GM18498 (cell line): Measurements from ENCODE around the gene MGAT1.
"Not testable (repeated sequence)": the region's sequence is repeated elsewhere in the genome, so short reads cannot be mapped to it uniquely, and the experiment has no call there.

Experiments used
- ATAC-seq: cut with Tn5 transposase; IDR thresholded peaks from one replicate; pipeline ENCODE4 v1.9.1; 2021; ENCODE audit warnings: mild to moderate bottlenecking, moderate library complexity; ENCODE audit not compliant: unreplicated experiment

MGAT1 gene

DNA sequence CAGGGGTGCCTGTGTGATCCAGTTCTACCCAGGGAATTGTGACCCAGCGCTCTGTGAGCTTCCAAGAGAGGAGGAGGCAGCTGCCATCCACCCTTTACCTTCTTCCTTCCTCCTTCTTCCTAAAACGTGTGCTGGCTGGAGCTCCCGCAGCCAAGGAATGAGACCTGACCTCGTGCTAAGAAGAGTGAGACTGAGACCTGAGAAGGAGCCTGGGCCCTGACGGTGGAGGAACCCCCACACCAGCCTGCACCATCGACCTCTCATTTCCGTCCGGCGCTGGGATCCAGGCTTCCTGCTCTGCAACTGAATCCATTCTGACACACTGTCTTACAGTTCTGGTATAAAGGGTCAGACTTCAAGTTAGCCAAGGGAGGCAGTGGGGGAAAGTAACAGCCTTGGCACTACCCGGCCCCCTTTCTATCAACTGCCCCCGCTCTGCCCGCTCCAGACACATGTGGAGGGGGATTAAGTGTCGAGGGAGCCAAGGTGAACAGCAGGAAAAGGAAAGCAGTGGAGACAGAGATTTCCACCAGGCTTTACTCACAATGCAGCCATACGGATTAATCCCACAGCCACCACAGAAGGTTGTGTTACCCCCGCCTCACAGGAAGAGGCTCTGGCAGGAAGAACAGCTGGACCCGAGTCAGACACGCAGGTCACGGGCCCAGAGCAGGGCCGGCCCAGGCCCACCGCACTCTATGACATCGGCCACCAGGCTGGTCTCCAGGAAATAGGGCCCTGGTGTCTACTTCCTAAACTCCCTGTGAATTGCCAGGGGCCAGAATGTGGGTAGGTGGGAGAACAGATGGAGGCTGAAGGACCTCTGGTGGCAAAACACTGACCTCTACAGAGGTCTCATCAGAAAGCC lies 15.8 kb downstream of the MGAT1 start:
- no peak for ATAC-seq

DNA sequence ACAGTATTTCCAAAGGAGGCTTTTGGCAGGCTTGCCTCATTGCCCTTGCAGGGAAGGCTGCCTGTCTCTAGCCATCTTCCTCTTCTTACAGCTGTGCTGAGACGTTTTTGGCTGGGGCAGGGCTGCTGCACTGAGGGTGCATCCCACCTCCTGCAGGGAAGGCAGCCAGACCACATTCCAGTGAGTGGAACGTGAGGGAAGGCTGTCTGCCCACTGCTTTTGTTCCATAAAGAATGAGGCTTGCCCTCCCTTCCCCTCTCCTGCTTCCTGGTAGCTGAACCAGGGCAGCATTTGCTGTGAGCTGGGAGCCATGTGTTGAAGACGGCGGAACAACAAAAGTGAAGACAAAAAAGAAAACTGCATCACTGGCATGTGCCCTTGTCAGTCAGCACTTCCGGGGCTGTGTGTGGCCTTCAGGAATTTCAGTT lies 16.8 kb downstream of the MGAT1 start:
- ATAC-seq: no peak

GRCh38 chr5:180785121-180785781 lies 17.4 kb downstream of the MGAT1 start:
- no peak for ATAC-seq

- peak; percentile 76 for ATAC-seq
Observed at GRCh38 chr5:180784497-180785097, 18.0 kb downstream of the MGAT1 start.

DNA sequence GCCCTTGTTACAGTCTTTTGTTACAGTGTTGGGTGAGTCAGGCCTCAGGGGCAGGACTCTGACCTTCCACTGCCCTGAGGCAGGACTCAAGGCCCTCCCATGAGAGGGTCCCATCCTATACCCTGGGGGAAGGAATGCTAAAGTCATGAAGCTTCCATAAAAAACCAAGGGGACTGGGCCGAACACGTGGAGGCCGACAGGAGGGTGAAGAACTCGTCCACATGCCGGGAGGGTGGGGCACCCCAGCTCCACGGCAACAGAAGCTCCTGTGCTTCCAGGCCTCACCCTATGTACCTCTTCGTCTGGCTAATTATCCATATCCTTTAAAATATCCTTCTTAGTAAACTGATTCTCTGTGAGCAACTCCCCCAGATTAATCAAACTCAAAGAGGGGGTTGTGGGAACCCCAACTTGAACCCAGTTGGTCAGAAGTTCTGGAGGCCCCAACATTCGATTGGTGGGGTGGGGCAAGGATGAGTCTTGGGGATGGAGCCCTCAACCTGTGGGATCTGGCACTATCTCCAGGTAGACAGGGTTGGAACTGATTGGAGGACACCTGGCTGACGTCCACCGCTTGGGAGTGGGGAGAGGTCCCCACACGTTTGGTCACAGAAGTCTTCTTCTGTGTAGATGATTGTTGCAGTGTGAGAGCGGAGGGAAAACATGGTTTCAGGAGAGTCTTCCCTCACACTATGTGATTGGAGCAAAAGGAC lies 19.1 kb downstream of the MGAT1 start:
- ATAC-seq: no peak

GRCh38 chr5:180782748-180783147 lies 19.9 kb downstream of the MGAT1 start:
- ATAC-seq: no peak

DNA sequence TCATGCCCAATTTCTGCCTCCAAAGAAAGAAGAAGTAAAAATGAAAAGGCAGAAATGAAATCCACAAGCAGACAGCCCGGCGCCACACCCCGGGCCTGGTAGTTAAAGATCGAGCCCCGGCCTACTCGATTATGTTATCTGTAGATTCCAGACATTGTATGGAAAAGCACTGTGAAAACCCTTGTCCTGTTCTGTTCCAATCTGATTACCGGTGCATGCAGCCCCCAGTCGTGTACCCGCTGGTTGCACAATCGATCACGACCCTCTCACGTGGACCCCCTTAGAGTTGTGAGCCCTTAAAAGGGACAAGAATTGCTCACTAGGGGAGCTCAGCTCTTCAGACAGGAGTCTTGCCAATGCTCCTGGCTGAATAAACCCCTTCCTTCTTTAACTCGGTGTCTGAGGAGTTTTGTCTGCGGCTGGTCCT lies 20.7 kb downstream of the MGAT1 start:
- ATAC-seq: not testable (repeated sequence)

DNA sequence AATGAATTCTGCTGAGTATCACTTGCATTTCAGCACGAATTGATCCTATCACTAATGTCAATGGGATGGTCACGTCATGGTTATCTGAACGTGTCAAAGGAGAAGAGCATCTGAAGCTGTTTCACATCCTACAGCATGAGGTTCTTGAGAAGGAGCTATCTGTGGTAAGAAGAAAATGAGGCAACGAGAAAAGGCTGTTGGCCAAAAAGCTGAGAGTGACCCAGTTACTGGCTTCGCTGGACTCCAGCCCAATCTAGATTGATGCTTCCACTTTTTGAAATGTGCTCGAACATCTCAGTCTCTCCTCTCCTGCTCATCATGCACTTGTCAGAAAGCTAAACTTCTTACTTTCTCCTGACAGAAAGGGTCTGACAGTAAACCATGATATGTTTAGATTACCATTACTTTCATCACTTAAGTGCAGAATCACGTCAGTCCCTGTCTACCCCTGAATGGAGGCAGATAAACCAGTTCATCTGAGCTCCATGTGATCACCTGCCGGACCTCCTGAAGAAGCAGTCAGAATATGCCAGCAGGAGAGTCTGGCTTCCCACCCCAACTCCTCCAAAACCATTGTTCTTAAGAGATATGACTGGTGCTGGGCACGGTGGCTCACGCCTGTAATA lies 22.5 kb downstream of the MGAT1 start:
- no peak for ATAC-seq

- no peak for ATAC-seq
Observed at GRCh38 chr5:180777475-180777874, 25.1 kb downstream of the MGAT1 start.

DNA sequence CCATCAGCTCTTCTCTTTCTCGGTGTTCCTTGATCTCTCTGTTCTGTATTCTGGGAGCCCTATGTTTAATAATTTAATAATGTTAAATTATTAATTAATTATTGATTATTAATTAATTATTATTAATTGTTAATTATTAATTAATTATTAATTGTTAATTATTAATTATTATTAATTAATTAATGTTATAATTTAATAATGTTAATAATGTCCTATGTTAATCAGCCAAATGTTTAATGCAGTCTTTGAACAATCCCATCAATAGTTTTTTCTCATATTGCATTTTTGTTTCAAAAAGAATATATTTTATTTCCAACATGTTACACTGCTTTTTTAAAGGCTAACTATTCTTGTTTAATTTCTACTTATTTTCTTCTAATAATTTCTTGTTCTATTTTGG lies 26.2 kb downstream of the MGAT1 start:
- no peak for ATAC-seq

- no peak for ATAC-seq
Observed at GRCh38 chr5:180775624-180776023, 27.0 kb downstream of the MGAT1 start.

GRCh38 chr5:180771839-180772238 lies 30.8 kb downstream of the MGAT1 start:
- ATAC-seq: no peak

DNA sequence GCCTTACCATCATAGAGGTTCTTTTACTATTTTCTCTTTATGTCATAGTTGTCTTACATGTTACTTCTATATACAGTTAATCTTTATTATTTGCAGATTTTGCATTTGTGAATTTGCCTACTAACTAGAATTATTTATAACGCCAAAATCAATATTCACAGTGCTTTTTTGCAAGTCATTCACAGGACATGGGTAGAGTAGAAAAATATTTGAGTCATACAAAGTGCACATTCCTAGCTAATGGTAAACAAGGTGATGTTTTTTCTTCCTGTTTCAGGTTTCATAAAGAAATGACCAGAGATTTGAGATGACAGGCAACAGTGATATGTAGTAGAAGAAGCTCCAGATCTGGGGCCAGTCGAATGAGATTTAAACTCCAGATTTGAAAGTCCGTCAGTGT lies 32.8 kb downstream of the MGAT1 start:
- no peak for ATAC-seq

DNA sequence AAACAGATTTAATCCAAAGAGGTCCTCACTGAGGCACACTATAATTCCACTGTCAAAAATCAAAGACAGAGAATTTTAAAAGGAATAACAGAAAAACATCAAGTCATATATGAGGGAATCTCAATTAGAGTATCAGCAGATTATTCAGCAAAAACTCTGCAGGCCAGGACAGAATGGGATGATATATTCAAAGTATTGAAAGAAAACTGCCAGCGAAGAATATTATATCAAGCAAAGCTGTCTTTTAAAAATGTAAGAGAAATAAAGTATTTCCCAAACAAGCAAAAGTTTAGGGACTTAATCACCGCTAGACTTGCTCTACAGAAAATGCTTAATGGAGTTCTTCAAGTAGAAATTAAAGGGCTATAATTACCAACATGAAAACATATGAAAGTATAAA lies 47.0 kb downstream of the MGAT1 start:
- no peak for ATAC-seq

- no peak for ATAC-seq
Observed at GRCh38 chr5:180744253-180744652, 58.4 kb downstream of the MGAT1 start.

GRCh38 chr5:180742727-180743126 lies 59.9 kb downstream of the MGAT1 start:
- no peak for ATAC-seq

DNA sequence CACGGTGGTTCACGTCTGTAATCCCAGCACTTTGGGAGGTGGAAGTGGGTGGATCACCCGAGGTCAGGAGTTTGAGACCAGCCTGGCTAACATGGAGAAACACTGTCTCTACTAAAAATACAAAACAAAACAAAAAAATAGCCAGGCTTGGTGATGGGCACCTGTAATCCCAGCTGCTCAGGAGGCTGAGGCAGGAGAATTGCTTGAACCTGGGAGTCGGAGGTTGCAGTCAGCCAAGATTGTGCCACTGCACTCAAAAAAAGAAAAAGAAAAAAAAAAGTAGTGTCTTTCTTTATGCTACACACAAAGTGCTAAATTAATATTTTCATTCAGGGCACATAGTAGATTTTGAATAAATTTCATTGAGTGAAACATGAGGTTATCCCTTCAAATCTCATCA lies 61.7 kb downstream of the MGAT1 start:
- not testable (repeated sequence) for ATAC-seq

DNA sequence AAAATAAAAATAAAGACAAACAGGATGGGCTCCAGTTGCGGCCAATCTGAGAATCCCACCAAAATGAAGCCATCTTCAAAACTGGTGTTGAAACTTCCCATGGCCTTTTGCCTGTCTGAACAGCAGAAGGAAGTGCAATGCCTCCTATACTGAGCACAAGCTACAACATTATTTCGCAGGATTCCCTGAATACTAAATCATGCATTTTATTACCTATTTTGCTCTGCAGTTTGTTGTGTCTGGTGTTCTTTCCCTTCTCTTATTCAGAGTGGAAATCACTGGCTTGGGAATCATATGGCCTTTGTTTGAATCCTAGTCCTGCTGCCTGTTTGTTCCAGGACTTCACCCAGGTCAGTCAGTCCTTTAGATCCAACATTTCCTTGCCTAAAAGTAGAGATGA lies 62.6 kb downstream of the MGAT1 start, which contains the start of gene OR2Y1:
OR2Y1 (minus strand) TSS at position 101 of the 400 bp plus-strand sequence; CDS start at position 101, 0 bp downstream.
- ATAC-seq: no peak

GRCh38 chr5:180739271-180739670 lies 63.3 kb downstream of the MGAT1 start:
- ATAC-seq: no peak

DNA sequence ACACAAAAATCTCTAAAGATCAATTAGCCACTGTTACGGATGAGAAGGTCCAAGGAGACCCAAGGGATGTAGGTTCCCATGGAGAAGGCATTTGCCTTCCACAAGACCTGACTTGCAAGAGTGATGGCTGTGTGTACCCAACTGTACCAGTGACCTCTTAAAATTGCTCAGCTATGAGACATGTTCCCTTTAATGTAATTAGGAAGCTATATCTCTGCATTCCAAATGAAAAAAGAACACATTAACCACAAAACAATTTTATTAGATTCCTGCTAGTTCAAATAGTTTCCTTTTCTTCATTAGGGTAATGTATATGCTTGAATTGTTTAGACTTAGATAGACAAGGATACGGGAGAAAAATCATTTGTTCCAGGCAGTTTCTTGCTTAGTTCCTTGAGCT lies 66.1 kb downstream of the MGAT1 start:
- no peak for ATAC-seq
